GM21367 (cell line): ENCODE results near the gene DUT.
A peak's percentile ranks its signal among the peaks of the same experiment; 100 is the strongest.

ENCODE experiments used
- ATAC-seq: cut with Tn5 transposase; IDR thresholded peaks from one replicate; pipeline ENCODE4 v1.9.1; 2021; ENCODE audit not compliant: unreplicated experiment

Gene DUT

DNA sequence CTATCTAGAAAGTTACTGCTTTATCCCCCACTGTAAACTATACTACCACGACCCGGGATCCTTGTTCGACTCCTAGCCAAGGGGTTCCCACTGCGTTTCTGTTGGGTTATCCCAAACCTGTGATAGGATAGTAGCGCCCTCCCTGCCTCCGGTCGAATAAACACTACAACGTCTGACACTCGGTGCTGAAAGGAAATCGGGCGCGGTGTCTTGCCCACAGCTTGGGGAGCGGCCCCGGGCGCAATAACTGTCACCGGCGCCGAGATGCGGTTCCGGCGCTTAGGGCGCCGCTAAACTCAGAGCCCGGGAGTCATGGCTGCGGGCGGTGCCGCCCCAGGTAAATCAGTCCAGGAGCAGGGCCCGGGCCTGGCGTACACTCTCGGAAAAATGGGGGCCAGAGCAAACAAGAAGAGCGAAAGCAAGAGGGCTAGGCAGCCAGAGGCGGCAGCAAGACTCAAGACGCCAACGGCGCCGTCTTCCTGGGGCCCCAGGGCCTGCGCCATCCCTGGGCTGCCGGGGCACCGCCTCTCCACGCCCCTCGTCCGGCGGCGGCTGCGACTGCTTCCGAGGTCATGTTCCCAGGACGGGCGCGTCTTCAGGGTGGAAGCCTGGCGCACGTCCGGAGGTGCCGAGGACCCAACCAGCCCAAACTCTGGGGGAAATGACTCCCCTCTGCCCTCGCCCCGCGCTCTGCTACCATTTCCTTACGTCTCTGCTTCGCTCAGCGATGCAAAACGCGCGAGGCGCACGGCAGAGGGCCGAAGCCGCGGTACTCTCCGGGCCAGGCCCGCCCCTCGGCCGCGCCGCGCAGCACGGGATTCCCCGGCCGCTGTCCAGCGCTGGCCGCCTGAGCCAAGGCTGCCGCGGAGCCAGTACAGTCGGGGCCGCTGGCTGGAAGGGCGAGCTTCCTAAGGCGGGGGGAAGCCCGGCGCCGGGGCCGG lies at the start of gene DUT:
TSS of gene DUT (plus strand) at position 575 of the 941 bp plus-strand sequence. CDS start at position 662, 87 bp downstream.
- peak; percentile 88 for ATAC-seq

DNA sequence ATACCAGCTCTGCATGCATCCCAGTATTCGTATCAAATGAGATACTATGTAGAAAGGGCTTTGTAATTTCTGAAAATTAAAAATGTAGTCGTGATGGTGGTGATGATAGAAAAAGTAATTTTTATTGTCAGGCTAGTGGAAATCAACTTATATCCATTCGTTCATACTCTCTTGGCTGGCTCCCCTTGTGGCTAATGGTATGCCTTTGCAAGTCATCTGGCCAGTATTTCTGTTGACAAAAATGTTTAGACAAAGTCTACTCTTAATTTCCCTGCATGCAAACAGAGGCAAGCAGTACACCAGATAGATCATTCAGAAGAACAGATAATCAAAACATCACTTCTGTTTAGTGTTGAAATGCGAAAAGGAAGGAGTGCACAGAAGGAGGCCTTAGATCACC lies 49.6 kb upstream of the DUT start:
- ATAC-seq = no peak

- no peak for ATAC-seq
Observed at GRCh38 chr15:48282216-48282615, 49.0 kb upstream of the DUT start.

GRCh38 chr15:48283396-48284145 lies 47.7 kb upstream of the DUT start:
- ATAC-seq = no peak

DNA sequence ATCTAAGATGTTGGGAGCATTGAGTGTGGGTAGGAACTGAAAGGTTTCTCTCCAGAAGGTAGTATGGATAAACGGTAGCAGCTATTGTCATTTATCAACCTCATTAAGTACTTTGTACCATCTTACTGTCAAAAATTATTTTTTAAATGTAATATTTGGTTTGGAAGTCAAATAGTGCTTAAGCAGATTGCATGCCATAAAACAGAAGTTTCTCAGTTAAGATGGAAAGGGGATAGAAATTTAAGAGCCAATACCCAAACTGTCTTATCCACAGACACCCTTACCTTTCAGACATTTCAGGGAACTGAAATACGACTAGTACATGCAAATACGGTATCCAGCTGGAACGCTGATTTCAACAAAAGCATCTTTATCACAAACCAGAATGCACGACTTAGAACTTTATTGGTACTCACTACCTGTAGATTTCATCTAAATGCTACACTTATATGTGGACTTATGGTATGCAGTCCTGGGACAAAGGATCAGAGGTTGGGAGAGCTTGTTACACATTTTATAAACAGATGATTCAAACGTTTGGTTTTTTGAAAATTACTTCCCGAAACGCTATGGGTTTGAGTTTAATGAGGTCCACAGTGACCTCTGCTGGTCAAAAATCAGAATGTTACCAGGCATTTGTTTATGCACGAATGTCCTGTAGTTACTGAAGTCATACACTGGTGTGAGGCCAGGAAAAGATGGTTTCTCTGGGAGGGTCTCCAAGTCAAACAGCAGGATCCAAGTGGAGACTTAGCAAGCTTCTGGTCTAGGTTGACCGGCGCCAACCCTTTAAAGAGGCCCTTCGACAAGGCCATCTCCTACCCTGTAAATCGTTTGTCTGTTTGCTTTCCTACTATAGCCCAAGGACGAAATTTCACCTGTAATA lies 45.7 kb upstream of the DUT start:
- ATAC-seq = peak; percentile 76

GRCh38 chr15:48289628-48290027 lies 41.6 kb upstream of the DUT start:
- no peak for ATAC-seq

DNA sequence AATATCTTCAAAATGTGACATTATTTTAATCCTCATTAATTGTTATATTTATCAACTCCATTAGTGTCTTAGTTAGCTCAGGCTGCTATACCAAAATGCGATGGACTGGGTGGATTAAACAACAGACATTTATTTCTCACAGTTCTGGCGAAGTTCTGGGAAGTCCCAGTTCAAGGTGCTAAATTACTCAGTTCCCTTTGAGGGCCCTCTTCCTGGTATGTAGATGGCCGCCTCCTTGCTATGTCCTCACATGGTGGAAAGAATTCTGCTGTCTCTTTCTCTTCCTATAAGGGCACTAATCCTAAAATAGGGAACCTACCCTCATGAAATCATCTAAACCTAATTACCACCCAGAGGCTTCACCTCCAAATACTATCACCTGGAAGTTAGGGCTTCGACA lies 38.8 kb upstream of the DUT start:
- no peak for ATAC-seq

- ATAC-seq = no peak
Observed at GRCh38 chr15:48297668-48298067, 33.6 kb upstream of the DUT start.

DNA sequence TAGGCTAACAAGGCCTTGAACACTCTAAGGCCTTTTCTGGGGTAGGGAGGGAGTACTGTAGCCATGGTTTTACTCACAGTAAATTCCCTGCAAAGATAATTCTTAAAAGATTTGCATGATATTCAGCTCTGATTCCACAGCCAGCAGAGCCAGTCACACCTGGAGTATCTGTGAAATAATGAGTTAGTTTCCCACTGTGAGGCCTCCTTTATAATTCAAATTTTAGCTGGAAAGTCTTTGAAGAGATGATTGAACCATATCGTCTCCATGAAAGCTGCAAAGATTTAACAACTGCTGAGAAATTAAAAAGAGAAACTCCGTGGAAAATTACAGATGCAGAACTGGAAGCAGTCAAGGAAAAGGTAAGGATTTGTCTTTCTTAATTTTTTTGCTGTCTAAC lies 32.3 kb upstream of the DUT start:
- ATAC-seq = no peak

DNA sequence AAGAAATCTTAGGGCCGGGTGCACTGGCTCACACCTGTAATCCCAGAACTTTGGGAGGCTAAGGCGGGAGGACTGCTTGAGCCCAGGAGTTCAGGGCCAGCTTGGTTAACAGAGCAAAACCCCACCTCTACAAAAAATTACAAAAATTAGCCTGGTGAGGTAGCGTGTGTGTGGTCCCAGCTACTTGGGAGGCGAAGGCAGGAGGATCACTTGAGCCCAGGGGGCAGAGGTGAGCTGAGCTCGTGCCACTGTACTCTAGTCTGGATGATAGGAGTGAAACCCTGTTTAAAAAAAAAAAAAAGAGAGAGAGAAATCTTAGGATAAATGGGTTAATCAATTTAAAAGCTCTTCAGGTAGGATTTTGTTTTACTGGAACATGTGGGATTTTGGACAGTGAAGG lies 31.2 kb upstream of the DUT start:
- no peak for ATAC-seq

DNA sequence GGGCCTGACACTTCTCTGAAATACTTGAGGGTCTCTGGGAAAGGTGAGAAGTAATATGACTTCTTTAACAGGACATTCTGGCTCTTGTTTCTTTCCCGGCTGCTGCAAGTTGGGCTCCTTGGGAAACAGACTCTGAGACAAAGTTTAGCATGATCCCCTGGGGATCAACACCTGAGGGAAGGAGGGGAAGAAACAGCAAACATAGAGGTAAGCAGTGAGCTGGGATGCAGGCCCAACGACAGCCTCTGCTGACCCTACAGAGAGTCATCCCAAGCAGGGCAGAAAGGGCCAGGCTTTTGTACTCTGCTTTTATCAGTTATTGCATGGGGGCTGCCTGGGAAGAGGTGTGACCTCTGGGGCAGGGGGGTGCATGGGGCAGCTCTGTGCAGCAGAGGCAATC lies 26.8 kb upstream of the DUT start:
- no peak for ATAC-seq

- ATAC-seq = no peak
Observed at GRCh38 chr15:48306639-48307038, 24.6 kb upstream of the DUT start.

DNA sequence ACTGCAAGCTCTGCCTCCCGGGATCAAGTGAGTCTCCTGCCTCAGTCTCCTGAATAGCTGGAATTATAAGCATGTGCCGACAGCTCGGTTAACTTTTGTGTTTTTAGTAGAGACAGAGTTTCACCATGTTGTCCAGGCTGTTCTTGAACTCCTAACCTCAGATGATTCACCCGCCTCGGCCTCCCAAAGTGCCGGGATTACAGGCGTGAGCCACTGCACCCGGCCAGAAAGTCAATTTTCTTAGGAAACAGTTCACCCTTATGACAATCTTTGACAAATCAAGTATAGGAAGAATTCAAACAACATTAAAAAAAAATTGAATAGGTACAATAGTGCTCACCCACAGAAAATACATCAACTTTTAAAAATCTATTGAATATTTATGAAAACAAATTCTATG lies 23.6 kb upstream of the DUT start:
- ATAC-seq = no peak

GRCh38 chr15:48309740-48310139 lies 21.5 kb upstream of the DUT start:
- ATAC-seq = no peak

- no peak for ATAC-seq
Observed at GRCh38 chr15:48313216-48313615, 18.0 kb upstream of the DUT start.

GRCh38 chr15:48315041-48315440 lies 16.2 kb upstream of the DUT start:
- no peak for ATAC-seq

GRCh38 chr15:48317221-48317620 lies 14.0 kb upstream of the DUT start:
- ATAC-seq = no peak

GRCh38 chr15:48318131-48318530 lies 13.1 kb upstream of the DUT start:
- ATAC-seq = no peak

- ATAC-seq = no peak
Observed at GRCh38 chr15:48323294-48323693, 7.9 kb upstream of the DUT start.

DNA sequence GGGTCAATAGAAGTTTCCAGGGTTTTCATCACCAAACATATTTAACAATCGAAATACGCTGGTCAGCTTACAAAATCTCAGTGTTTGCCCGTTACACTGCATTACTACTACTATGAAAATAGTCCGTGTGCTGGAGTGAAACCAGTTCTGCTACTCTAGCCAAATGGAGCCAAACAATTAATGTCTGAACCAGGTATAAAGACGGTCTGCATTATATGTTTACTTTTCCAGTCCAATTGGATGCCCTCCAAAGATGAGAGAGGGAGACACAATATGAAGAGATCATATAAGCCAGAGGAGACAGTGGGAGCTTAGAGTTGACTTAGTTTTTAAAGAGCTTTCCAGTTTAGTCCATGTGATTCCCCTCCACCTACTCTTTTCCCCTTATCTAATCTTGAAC lies 6.3 kb upstream of the DUT start:
- ATAC-seq = no peak

DNA sequence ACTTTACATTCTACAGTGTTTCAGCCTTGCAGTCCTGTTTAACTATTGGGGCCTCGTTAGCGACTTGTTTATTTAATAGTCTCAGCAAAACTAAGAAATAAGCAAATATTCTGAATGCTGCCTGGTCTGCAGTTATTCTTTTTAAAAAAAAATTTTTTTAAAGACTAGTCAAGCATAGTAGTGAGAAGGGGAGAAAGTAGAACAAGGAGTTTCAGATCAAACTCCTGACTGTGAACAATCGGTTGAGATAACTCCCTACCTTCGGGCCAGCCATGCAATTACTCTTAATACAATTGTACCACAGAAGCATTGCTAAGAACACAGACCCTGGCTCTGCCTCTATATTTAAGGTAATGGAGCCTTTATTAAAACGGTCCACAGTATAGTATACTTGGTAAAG lies 5.8 kb upstream of the DUT start:
- no peak for ATAC-seq
